ENCODE measurements around the gene FOXP1. TPM values are rescaled to one million over a fixed set of nuclear protein-coding genes. Genes with fewer than 3 reads are reported as not detected.

Gene FOXP1
- polyA plus RNA-seq, 4 donors: 31.3 to 39.3 (median 33.6) TPM

DNA sequence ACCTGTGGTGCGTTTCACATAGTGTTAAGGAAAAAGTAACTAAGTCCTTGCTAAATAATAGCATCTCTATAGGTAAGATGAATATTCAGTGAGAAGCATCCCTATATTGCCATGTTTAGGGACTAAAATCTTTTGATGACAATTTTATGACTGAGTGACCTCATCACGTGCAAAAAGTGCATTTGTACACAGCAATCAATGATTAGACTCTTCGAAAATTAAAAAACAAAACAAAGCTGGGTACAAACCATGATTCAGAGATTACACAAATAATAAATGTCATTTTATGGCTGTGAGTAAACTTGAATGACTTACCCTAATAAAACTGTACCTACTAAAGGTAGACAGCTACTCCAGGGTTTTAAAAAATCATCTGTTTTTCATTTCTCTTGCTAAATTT, 505.3 kb downstream of the FOXP1 start:
- DNase-seq (ENCODE audit: low read depth in 4 of 4, low spot score in 3 of 4): no peak

GRCh38 chr3:71077070-71077469, 506.5 kb downstream of the FOXP1 start:
- no peak for DNase-seq (ENCODE audit: low read depth in 4 of 4, low spot score in 3 of 4)

DNA sequence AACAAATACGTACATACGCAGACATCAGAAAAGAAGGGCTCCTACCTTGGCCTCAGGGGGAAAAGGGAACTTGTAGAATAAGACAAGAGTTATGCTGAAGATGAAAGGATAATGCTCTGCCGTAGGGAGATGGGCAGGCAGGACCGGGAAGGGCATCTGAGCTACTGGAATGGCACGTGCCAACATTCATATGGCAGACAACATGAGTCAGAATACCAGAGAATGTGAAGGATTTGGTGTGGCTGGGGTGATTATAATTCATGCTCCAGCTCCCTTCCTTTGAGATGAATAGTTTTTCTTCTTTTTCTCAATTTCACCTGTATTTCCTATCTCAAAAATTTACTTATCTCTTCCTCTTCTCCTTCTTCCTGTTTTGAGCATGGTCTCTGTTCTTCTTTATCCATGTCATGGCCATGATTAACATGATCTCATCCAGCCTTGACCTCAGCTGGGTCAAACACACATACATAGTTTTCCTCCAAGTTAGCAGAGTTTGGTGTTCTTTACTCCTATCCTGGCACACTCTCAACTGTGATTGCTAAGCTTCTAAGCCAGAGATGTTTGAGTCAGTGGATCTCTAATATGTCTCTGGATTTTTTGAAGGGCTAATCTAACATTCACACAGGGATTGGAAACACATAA, 507.0 kb downstream of the FOXP1 start:
- DNase-seq (ENCODE audit: low read depth in 4 of 4, low spot score in 3 of 4): no peak

GRCh38 chr3:71075494-71075893, 508.0 kb downstream of the FOXP1 start:
- no peak for DNase-seq (ENCODE audit: low read depth in 4 of 4, low spot score in 3 of 4)

DNA sequence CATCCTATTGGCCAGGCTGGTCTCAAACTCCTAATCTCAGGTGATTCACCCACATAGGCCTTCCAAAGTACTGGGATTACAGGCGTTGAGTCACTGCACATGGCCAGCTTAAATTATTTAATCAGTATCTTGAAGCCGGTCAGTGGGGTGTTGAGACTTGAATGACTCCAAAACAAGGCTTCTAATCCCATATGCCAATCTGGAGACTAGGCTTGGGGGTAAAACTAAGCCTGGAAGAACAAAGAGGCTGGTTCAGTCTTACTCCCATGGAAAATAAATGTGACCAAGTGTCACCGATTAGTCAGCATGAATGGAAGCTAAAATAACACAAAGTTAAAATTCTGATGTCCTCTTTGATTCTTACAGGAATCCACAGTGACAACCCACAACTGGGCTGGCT, 509.1 kb downstream of the FOXP1 start:
- DNase-seq (ENCODE audit: low read depth in 4 of 4, low spot score in 3 of 4): no peak

- no peak for DNase-seq (ENCODE audit: low read depth in 4 of 4, low spot score in 3 of 4)
These were observed 510.5 kb downstream of the FOXP1 start for GRCh38 chr3:71072986-71073385.

GRCh38 chr3:71072287-71072686, 511.2 kb downstream of the FOXP1 start:
- DNase-seq (ENCODE audit: low read depth in 4 of 4, low spot score in 3 of 4): no peak

DNA sequence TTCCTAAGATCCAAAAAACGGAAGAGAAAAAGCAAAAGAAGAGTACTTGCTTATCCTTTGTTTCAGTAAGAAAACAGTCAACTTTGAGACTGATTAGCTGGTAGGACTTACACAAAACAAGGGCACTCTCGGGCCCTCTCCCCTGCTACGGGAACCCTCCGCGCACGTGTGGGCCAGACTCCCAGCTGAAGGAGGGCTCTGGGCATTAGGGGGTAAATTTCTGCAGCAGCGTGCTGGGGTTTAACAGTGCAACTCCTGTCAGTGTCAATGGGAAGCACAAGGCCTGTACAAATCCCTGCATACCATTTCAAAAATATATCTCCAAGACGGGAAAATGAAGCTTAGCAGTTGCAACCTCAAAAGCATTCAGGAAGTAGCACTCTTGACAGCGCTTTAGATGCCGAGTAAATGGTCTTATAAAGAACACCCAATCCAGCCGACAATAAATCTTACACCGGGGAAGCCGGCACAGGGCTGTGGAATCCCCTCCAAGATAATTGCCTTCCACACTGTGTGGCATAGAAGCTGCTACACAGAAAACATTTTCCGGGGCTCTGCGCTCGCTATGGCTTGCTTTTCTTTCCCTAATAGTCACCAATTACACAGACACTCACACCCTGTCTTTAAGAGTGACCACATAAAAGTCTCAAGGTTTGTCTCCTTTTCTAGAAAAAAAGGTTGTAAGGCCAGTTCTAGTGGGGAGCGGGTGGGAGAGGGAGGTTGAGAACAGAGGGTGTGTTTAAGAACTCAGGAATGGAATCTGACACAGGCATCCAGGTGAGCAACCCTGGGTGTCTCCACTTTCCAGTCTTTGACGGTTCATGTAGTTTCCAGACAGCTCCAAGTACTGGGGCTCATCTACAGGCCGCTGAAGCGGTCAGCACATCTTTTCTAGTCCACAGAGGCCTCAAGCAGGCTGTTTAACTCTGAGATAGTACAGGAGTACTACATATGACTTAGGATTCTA, 512.7 kb downstream of the FOXP1 start:
- no peak for DNase-seq (ENCODE audit: low read depth in 4 of 4, low spot score in 3 of 4)

DNA sequence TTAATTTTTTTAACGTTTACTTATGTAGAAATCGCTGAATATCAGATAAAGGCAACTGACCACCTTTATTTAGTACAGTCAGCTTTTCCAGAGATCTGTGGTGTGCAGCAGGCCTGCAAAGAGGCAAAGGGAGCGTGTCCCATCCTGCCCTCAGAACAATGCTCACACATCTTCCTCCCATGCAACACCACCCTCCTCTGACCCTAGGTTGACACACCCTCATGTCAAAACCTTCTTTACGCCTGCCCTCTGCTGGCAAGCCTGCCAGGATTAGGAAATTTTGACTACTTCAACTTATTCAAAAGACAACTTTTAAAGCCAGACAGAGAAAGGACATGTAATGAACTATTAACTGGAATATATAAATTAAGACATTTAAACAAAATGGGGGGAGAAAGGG, 513.7 kb downstream of the FOXP1 start:
- DNase-seq (ENCODE audit: low read depth in 4 of 4, low spot score in 3 of 4): no peak

DNA sequence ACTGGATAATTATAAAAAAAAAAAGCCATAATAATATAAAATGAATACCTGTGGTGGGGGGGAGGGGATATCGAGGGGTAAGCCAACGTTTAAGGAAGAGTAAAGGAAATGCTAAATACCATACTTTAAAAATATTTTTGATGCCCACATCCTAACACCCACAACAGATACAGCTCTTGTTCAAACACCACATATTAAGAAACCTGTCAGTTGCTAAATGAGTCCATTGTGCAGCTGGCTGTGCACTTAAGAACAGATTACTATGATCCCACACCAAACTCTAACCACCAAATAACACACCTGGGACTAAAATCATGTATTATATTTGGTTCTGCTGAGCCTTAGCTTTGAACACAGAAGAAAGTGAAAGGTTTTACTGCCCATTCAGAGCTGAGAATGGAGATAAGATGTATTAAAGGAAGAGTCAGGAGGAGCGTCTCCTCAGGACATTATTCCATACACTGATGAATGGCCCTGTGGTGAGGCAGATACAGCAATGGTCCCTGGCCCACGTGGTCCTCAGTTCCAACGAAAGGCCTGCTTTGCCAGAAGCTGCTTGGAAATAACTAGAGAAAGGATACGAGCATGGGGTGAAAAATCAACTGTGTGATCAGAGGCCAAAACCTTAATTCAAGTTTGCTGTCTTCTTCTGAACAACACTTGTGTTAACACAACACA, 515.4 kb downstream of the FOXP1 start:
- no peak for DNase-seq (ENCODE audit: low read depth in 4 of 4, low spot score in 3 of 4)

DNA sequence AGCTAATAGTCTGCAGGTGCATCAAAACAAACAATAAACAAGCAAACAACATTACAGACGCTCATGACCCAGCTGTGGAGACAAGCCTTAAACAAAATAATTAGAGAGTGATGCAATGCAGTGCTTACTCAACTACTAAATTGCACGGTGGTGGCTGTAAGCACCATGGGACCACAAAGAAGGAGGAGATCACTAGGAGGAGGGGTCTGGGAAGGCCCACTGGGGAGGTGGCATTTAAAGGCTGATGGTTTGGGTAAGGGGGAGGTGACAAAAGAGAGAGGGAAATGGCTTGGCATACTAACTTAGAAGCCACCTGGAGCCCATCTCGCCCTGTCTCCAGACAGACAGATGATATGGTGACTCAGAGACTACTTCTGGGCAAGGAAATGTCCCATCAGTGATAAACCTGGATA, 516.7 kb downstream of the FOXP1 start:
- no peak for DNase-seq (ENCODE audit: low read depth in 4 of 4, low spot score in 3 of 4)

DNA sequence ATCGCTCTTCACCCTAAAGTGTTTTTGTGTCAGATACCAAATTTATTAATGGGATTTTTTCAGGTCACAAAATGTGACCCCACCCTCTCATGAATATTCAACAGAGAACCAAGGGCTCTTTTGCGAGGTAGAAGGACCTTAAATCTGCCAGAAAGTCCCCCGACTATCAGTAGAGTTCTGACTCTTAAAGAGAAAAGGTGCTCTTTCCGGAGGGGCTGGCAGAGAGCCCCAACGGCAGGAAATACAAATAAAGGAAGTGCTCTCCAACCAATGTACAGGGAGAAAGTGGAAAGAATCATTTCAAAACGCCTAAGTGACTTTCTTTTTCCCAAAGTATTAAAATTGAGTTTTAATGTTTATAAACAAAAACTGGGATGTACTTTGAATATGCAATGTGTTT, 517.2 kb downstream of the FOXP1 start:
- no peak for DNase-seq (ENCODE audit: low read depth in 4 of 4, low spot score in 3 of 4)

DNA sequence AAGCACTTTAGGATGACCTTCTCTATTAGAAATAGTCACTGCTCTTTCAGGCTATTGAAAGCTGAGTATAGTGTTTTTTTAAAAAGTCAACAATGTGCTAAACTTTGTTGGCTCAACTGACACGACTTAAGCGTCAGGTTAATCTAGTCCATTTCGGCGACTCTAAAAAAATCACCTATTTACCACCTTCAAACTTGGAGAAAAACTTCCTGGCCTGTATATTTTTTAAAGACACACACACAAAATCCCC, 517.8 kb downstream of the FOXP1 start:
- DNase-seq (ENCODE audit: low read depth in 4 of 4, low spot score in 3 of 4): no peak

DNA sequence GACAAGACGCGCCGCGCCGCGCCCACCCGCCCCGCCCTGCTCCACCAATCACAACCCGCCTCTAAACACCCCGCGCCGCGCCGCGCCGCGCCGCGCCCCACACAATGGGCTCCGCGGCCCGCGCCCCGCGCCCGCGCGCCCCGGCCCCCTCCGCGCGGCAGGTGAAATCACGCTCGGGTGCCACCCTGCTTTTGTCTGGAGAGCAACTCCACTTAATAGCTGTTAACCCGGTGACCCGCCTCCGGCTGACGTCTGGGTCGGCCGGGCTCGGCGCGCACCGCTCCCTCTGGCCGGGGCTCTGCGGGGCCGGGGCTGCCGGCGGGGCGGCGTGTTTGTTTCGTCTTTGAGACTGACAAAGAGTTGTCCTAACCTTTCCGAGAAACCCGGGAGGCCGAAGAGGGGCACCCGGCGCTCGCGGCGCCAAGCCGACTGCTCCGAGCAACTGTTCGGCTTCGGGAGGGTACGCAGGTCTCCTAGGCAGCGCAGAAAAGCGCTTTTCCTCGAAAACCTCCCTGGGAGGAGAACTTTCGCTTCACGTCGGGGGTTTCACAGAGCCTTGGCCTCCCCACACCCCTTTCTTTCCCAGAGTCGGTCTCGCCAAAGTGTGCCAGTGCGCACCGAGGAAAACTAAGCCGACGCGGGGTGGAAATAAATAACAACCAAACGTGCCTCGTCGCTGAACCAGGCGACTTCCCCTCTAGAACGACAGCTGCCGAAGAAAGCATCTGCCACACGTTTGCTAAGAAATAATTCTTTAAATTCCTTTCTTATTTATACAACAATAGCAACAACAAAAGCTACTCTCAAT, 518.4 kb downstream of the FOXP1 start:
- DNase-seq (ENCODE audit: low read depth in 4 of 4, low spot score in 3 of 4): peak in 2 of 4 donors; percentile 33 to 45

DNA sequence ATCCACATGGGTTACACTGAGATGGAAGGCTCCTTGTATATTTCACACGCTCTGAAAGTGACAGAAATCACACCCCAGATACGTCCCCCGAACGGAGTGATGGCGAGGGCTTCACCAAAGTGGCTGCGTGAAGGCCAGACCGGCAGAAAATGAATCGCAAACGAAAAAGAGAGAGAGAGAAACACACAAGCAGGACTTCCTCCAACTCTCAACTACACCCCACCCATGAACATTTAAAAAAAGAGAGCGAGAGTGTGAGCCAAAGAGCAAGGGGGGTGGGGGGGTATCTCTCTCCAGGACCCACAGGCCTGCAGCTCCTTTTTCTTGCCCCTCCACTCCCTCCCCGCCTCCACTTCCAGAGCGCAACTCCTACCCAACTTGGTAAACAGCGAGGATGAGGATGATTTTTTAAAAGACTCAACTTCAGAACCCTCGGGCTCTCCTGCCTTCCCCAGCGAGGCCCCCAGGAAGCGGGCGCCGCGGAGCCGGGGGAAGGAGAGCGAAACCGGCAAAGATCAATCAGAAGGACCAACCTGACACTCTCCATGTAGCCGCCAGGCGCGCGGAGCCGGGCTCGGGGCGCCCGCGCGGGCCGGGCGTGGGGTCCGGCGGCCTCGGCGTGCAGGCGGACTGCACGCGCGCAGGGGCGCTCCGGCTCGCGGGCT, 519.1 kb downstream of the FOXP1 start:
- DNase-seq (ENCODE audit: low read depth in 4 of 4, low spot score in 3 of 4): peak in 1 of 4 donors; percentile 48

GRCh38 chr3:71063773-71064290, 519.7 kb downstream of the FOXP1 start:
- DNase-seq (ENCODE audit: low read depth in 4 of 4, low spot score in 3 of 4): no peak

DNA sequence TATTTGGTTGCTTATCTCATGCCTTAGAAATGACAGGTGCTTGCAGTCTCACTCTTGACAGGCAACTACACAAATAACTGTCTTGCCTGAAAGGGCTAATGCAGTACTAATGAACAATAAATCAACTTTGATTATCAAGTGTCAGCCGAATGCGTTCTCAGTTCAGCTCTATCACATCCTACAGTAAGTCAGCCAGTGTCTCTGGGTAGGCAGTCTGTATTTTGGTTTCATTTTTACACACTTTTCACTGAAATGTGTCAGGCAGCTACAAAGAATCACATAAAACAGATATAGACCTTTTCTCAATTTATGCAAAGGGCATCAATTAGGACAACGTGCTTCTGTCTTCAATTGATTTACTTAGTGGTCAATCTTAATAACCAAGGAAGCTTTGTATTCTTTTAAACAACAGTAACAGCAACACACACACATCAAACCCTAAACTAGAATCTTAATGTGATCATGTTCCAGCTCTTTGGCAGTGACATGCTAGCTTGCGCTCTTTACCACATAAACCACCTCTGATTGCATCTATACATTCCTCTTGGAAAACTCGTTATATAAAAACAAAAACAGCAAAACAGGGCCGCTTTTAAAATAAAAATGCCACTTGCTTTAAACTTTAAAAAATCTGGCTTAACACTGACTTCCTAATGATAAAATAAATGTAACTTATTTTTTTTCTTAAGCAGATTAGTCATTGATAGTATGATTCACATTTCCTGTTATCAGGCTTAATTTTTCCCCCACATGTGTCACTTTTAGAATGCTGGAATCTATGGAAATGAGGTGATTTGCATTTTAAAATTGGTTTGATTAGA, 520.4 kb downstream of the FOXP1 start:
- no peak for DNase-seq (ENCODE audit: low read depth in 4 of 4, low spot score in 3 of 4)

DNA sequence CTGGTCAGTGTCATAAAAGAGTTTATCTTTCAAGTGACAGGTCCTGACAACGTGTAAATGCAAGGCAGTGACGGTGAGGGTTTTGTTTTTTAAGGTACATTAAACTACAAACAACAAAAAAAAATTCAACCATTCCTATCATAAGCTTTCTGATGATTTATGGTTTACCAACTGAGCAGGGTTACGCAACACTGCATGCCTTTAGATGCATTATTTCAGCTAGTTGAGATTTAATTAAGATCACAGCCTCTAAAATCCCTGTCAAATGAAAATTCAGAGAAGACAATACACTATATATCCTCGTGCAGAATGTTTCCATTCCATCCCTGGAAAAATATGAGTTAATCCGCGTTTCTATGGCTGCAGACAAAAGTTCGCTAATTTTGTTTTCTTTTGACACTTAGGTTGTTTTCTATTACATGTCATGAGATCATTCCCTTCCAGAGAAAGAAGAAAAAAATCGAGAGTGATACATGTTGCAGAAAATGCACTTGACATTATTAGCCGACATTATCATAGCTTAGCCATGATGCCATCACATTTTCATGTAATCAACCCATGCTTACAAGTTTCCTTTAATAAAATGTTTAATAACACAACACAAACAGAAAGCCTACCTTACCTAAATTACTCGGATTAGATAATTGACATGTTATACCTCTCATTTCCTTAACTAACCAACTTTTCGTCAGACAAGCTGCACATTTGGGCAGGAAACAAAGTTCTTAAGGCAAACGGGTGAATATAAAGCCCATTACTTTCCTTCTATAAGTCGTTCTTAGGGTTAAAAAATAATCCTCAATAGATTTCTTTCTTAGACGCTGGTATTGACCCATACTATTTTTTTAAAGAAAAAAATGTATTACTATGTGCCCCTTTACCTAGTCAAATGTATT, 521.2 kb downstream of the FOXP1 start:
- no peak for DNase-seq (ENCODE audit: low read depth in 4 of 4, low spot score in 3 of 4)
